DMS114 treated with DMSO at 0.1 percent for 48 hours (cell line): Measurements from ENCODE around the gene CSNK1E.

Experiments used
- DNase-seq: peaks from one replicate; lab custom pipeline; 2025; ENCODE audit not compliant: unreplicated experiment; lab: John Stamatoyannopoulos, UW

The CSNK1E gene

GRCh38 chr22:38308791-38309498 is 8.3 kb downstream of the CSNK1E start:
- no peak for DNase-seq

- DNase-seq: no peak
Measured at GRCh38 chr22:38305471-38306448, 11.5 kb downstream of the CSNK1E start.

GRCh38 chr22:38304526-38304925 is 12.7 kb downstream of the CSNK1E start:
- DNase-seq: no peak

- no peak for DNase-seq
Measured at GRCh38 chr22:38303974-38304373, 13.3 kb downstream of the CSNK1E start.

GRCh38 chr22:38302906-38303305 is 14.3 kb downstream of the CSNK1E start:
- DNase-seq: no peak

GRCh38 chr22:38300946-38301345 is 16.3 kb downstream of the CSNK1E start:
- no peak for DNase-seq

GRCh38 chr22:38300197-38300945 is 16.9 kb downstream of the CSNK1E start:
- DNase-seq: no peak

GRCh38 chr22:38299770-38300102 is 17.5 kb downstream of the CSNK1E start:
- DNase-seq: no peak

- no peak for DNase-seq
Measured at GRCh38 chr22:38298312-38299005, 18.8 kb downstream of the CSNK1E start.

- DNase-seq: no peak
Measured at GRCh38 chr22:38296372-38296771, 20.9 kb downstream of the CSNK1E start.

- DNase-seq: no peak
Measured at GRCh38 chr22:38295863-38296262, 21.4 kb downstream of the CSNK1E start.

- no peak for DNase-seq
Measured at GRCh38 chr22:38295339-38295738, 21.9 kb downstream of the CSNK1E start.

- no peak for DNase-seq
Measured at GRCh38 chr22:38294193-38294592, 23.0 kb downstream of the CSNK1E start.

- DNase-seq: no peak
Measured at GRCh38 chr22:38292694-38293093, 24.5 kb downstream of the CSNK1E start.

GRCh38 chr22:38291201-38291777 is 25.9 kb downstream of the CSNK1E start:
- DNase-seq: no peak

GRCh38 chr22:38290347-38290746 is 26.9 kb downstream of the CSNK1E start:
- no peak for DNase-seq

- DNase-seq: no peak
Measured at GRCh38 chr22:38289583-38290082, 27.6 kb downstream of the CSNK1E start.

- DNase-seq: no peak
Measured at GRCh38 chr22:38286915-38287669, 30.1 kb downstream of the CSNK1E start.

- no peak for DNase-seq
Measured at GRCh38 chr22:38285018-38285417, 32.2 kb downstream of the CSNK1E start.

- no peak for DNase-seq
Measured at GRCh38 chr22:38284042-38284402, 33.2 kb downstream of the CSNK1E start.
